IMR-90 (cell line): ENCODE data around the gene WDR91. TPM values are rescaled to one million over a fixed set of nuclear protein-coding genes. Genes with fewer than 3 reads are reported as not detected.
A peak's percentile ranks its signal among the peaks of the same experiment; 100 is the strongest.

ENCODE experiments used
- ATAC-seq: fragments of 200-7000 bp; cut with Tn5 transposase; 2 replicates; pipeline ENCODE4 v1.9.1; 2020; ENCODE audit warnings: low read depth, mild to moderate bottlenecking, moderate library complexity
- BruUV-seq: library from RNA; stranded (reverse); fragments of 400-500 nt; replicated peaks from 2 replicates; lab custom pipeline; 2021; lab: Mats Ljungman, UMichigan
- CTCF ChIA-PET: fragments of 300-600 bp; formaldehyde crosslinking; extraction: SDS; loops from one replicate; lab custom pipeline; 2021; ENCODE audit warnings: antibody characterized with exemption; lab: Yijun Ruan, JAX
- POLR2A ChIA-PET: fragments of 300-600 bp; sonication (Branson Sonifier 250); formaldehyde crosslinking; loops from one replicate; lab custom pipeline; 2022; ENCODE audit warnings: antibody characterized with exemption; ENCODE audit not compliant: unreplicated experiment; lab: Charles Lee
- DNase-seq: peaks from one replicate; pipeline ENCODE4 v3.0.0; 2013
- H2AFZ ChIP-seq: replicated peaks from 2 replicates; pipeline ENCODE3; 2013; ENCODE audit warnings: low read length, mild to moderate bottlenecking; ENCODE audit not compliant: poor library complexity
- H2AK5ac ChIP-seq: 2 replicates; pipeline ENCODE4 v1.6.1; 2013; ENCODE audit warnings: low read depth, low read length, inconsistent platforms
- H2AK9ac ChIP-seq: replicated peaks from 2 replicates; pipeline ENCODE3; 2013; ENCODE audit warnings: mild to moderate bottlenecking, low read depth, low read length, moderate library complexity; ENCODE audit not compliant: poor library complexity
- H2BK120ac ChIP-seq: 2 replicates; pipeline ENCODE4 v1.6.1; 2013; ENCODE audit warnings: low read depth, low read length, inconsistent platforms
- H2BK15ac ChIP-seq: 3 replicates; pipeline ENCODE4 v1.6.1; 2013; ENCODE audit warnings: low read depth, low read length, inconsistent platforms
- H2BK20ac ChIP-seq: 2 replicates; pipeline ENCODE4 v1.6.1; 2013; ENCODE audit warnings: low read depth, mild to moderate bottlenecking, inconsistent platforms, low read length, moderate library complexity
- H2BK5ac ChIP-seq: 2 replicates; pipeline ENCODE4 v1.6.1; 2013; ENCODE audit warnings: mild to moderate bottlenecking, low read depth, low read length, inconsistent platforms; ENCODE audit not compliant: poor library complexity, severe bottlenecking
- H3K14ac ChIP-seq: replicated peaks from 2 replicates; pipeline ENCODE4 v1.6.1; 2013; ENCODE audit warnings: low read depth, low read length, inconsistent platforms
- H3K18ac ChIP-seq: 2 replicates; pipeline ENCODE4 v1.6.1; 2013; ENCODE audit warnings: low read depth, low read length, control low read depth
- H3K23ac ChIP-seq: 2 replicates; pipeline ENCODE4 v1.6.1; 2013; ENCODE audit warnings: low read depth, low read length, inconsistent platforms
- H3K27ac ChIP-seq: 2 replicates; pipeline ENCODE4 v1.5.1; 2013; ENCODE audit warnings: mild to moderate bottlenecking, control low read depth, low read length; ENCODE audit not compliant: insufficient read depth
- H3K27me3 ChIP-seq: 2 replicates; pipeline ENCODE4 v1.6.1; 2013; ENCODE audit warnings: low read length; ENCODE audit not compliant: control insufficient read depth, insufficient read depth
- H3K36me3 ChIP-seq: 2 replicates; pipeline ENCODE4 v1.6.1; 2013; ENCODE audit warnings: low read length, mixed read lengths; ENCODE audit not compliant: control insufficient read depth, insufficient read depth
- H3K4ac ChIP-seq: 2 replicates; pipeline ENCODE4 v1.6.1; 2013; ENCODE audit warnings: low read depth, low read length, inconsistent platforms
- H3K4me1 ChIP-seq: 2 replicates; pipeline ENCODE4 v1.6.1; 2013; ENCODE audit warnings: low read length, mixed read lengths; ENCODE audit not compliant: control insufficient read depth, insufficient read depth
- H3K4me2 ChIP-seq: 2 replicates; pipeline ENCODE4 v1.6.1; 2013; ENCODE audit warnings: low read depth, mild to moderate bottlenecking, control low read depth, low read length, moderate library complexity
- H3K4me3 ChIP-seq: 2 replicates; pipeline ENCODE4 v1.5.1; 2013; ENCODE audit warnings: low read depth, mild to moderate bottlenecking, control low read depth, low read length, moderate library complexity; ENCODE audit not compliant: insufficient read depth
- H3K56ac ChIP-seq: 2 replicates; pipeline ENCODE4 v1.6.1; 2013; ENCODE audit warnings: low read length, inconsistent platforms; ENCODE audit not compliant: insufficient read depth; ENCODE audit errors: extremely low read depth
- H3K79me1 ChIP-seq, 2 experiments: 2 replicates each; pipeline ENCODE4 v1.6.1; 2013; ENCODE audit warnings: low read length in 2 of 2, inconsistent platforms in 1 of 2, low read depth in 1 of 2
- H3K9ac ChIP-seq: 2 replicates; pipeline ENCODE4 v1.6.1; 2013; ENCODE audit warnings: low read depth, low read length, control low read depth
- H3K9me1 ChIP-seq: 2 replicates; pipeline ENCODE4 v1.6.1; 2013; ENCODE audit warnings: low read length, inconsistent platforms; ENCODE audit not compliant: insufficient read depth
- H3K9me3 ChIP-seq: 2 replicates; pipeline ENCODE4 v1.6.1; 2013; ENCODE audit warnings: low read length; ENCODE audit not compliant: control insufficient read depth, insufficient read depth
- H4K20me1 ChIP-seq: 2 replicates; pipeline ENCODE4 v1.6.1; 2013; ENCODE audit warnings: low read length, inconsistent platforms; ENCODE audit not compliant: insufficient read depth
- H4K5ac ChIP-seq: 2 replicates; pipeline ENCODE4 v1.6.1; 2013; ENCODE audit warnings: mild to moderate bottlenecking, low read depth, low read length, control low read depth
- H4K8ac ChIP-seq, 2 experiments: 2 replicates each; pipeline ENCODE4 v1.6.1; 2013; ENCODE audit warnings: low read depth in 2 of 2, low read length in 2 of 2, control low read depth in 1 of 2, inconsistent platforms in 1 of 2
- H4K91ac ChIP-seq: 2 replicates; pipeline ENCODE4 v1.6.1; 2013; ENCODE audit warnings: low read depth, low read length, inconsistent platforms; ENCODE audit not compliant: insufficient read depth
- CEBPB ChIP-seq: IDR thresholded peaks from 2 replicates; pipeline ENCODE4 v1.6.1; 2012; ENCODE audit warnings: low read depth, low read length, improper control_type of control experiment
- CHD1 ChIP-seq: IDR thresholded peaks from 2 replicates; pipeline ENCODE4 v1.6.1; 2012; ENCODE audit warnings: low read depth, low read length, improper control_type of control experiment
- FOS ChIP-seq: fragments of 150-350 bp; IDR thresholded peaks from 2 replicates; pipeline ENCODE4 v1.6.1; 2016; ENCODE audit warnings: low read depth, low read length
- RFX5 ChIP-seq: IDR thresholded peaks from 2 replicates; pipeline ENCODE4 v1.8.0; 2012; ENCODE audit warnings: low read depth, mild to moderate bottlenecking, low read length, moderate library complexity
- WGBS, 2 experiments: methylation state at CpG; one replicate each; pipeline versions ENCODE4 v1.1.5 to v1.1.7; 2013; ENCODE audit warnings: missing lambda C conversion rate in 2 of 2; ENCODE audit not compliant: insufficient read length in 1 of 2; ENCODE audit errors: extremely low coverage in 2 of 2; 5-methylcytosine and 5-hydroxymethylcytosine counted together
- dilution Hi-C: fragments of 300-500 bp; cut with HindIII; formaldehyde crosslinking; loops from one replicate; pipeline ENCODE4 v1.14.3; 2018; ENCODE audit warnings: low sequenced_read_pairs; ENCODE audit not compliant: unreplicated experiment
- in situ Hi-C: fragments of 300-500 bp; cut with MboI; formaldehyde crosslinking; loops from 3 replicates; pipeline ENCODE4 v1.14.3; 2019; ENCODE audit warnings: low sequenced_read_pairs, inconsistent platforms, mixed read lengths
- intact Hi-C: fragments of 100-400 bp; cut with micrococcal nuclease; formaldehyde crosslinking; loops from 2 replicates; pipeline ENCODE4 v1.10.0; 2022
- polyA plus RNA-seq, 3 experiments: library from polyadenylated mRNA; depleted of rRNA; stranded (reverse); fragments of >200 nt; gene quantifications; 2 replicates each; pipeline ENCODE4 v1.2.3, GENCODE V29; 2012; ENCODE audit warnings: low replicate concordance in 1 of 3
- total RNA-seq: library from RNA; depleted of rRNA; stranded (reverse); fragments of >200 nt; gene quantifications from 2 replicates; pipeline ENCODE4 v1.2.3, GENCODE V29; 2012
- TF ChIP-seq, protein P1 (sequence below): fragments of 150-350 bp; IDR thresholded peaks from 2 replicates; pipeline ENCODE4 v1.6.1; 2017; ENCODE audit warnings: mild to moderate bottlenecking, antibody characterized with exemption, low read length, low read depth
- TF ChIP-seq, protein P2 (sequence below): fragments of 150-350 bp; IDR thresholded peaks from 2 replicates; pipeline ENCODE4 v1.6.1; 2016; ENCODE audit warnings: low read depth, mild to moderate bottlenecking, low read length, moderate library complexity, borderline replicate concordance

WDR91 gene
- total and polyA plus RNA-seq, 2 of the 4 experiments (the other 2 are of a cell fraction), result 5.2 to 10.3 TPM

DNA sequence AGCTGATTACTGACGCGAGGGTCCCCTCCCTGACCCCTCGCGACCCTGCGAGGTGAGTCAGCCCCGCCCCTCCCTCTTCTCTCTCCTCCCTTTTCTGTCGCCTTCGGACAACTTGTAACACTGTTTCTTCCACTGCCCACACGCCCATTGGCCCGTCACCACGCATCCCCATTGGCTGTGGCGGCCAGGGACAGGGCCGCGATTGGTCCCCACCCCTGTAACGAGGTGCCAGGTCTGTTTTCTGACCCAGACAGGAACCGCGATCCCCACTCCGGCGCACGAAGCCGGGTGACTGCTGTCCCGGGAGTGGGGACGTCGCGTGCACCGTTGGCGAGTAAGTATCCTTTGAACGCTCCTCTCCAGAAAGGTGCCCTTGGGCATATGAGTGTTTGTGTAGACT, 22.2 kb upstream of the WDR91 start, which contains the start of gene STRA8:
TSS of gene STRA8 (plus strand) at position 269 of the 400 bp plus-strand sequence. CDS start 6,687 bp downstream, outside the sequence.
- no peak within 1 kb of the TSS for H2BK120ac ChIP-seq
- H3K4me1 ChIP-seq, result no peaks in the 10 kb centered on the region
- no peaks in the 10 kb centered on the region for H3K9me3 ChIP-seq
- no TSS peak for BruUV-seq
- no peak for TF ChIP-seq RFX5
- no peak for TF ChIP-seq CEBPB
- TF ChIP-seq, protein P1, sequence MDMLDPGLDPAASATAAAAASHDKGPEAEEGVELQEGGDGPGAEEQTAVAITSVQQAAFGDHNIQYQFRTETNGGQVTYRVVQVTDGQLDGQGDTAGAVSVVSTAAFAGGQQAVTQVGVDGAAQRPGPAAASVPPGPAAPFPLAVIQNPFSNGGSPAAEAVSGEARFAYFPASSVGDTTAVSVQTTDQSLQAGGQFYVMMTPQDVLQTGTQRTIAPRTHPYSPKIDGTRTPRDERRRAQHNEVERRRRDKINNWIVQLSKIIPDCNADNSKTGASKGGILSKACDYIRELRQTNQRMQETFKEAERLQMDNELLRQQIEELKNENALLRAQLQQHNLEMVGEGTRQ, result no peak
- no peak for TF ChIP-seq CHD1
- no peak for TF ChIP-seq FOS
- TF ChIP-seq, protein P2, sequence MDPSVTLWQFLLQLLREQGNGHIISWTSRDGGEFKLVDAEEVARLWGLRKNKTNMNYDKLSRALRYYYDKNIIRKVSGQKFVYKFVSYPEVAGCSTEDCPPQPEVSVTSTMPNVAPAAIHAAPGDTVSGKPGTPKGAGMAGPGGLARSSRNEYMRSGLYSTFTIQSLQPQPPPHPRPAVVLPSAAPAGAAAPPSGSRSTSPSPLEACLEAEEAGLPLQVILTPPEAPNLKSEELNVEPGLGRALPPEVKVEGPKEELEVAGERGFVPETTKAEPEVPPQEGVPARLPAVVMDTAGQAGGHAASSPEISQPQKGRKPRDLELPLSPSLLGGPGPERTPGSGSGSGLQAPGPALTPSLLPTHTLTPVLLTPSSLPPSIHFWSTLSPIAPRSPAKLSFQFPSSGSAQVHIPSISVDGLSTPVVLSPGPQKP, result no peak
- POLR2A ChIA-PET, result no interaction called here
- no peaks in the 10 kb centered on the region for H3K9me1 ChIP-seq
- no peak within 1 kb of the TSS for H2AK5ac ChIP-seq
- no peak within 1 kb of the TSS for H3K56ac ChIP-seq
- no peak within 1 kb of the TSS for H2BK15ac ChIP-seq
- no peak within 1 kb of the TSS for H3K14ac ChIP-seq
- no peak within 1 kb of the TSS for H3K18ac ChIP-seq
- H3K36me3 ChIP-seq, result no peaks in the 10 kb centered on the region
- no peak within 1 kb of the TSS for H4K91ac ChIP-seq
- H3K27me3 ChIP-seq, result peaks cover 1% of the 10 kb centered on the region
- H3K4ac ChIP-seq, result no peak within 1 kb of the TSS
- no peak within 1 kb of the TSS for H4K5ac ChIP-seq
- H2BK5ac ChIP-seq, result no peak within 1 kb of the TSS
- peak within 1 kb of the TSS; percentile 21 for H2AFZ ChIP-seq
- no peak within 1 kb of the TSS for H3K23ac ChIP-seq
- dilution Hi-C loops, result no loop called here
- no peak within 1 kb of the TSS for H3K4me3 ChIP-seq
- DNase-seq (no peak), ATAC-seq (no peak)
- H2BK20ac ChIP-seq, result no peak within 1 kb of the TSS
- H4K20me1 ChIP-seq, result no peaks in the 10 kb centered on the region
- H3K9ac ChIP-seq, result no peak within 1 kb of the TSS
- no peak within 1 kb of the TSS for H3K4me2 ChIP-seq
- in situ Hi-C loops, result no loop called here
- no peak within 1 kb of the TSS for H3K27ac ChIP-seq
- intact Hi-C loops, result no loop called here
- H2AK9ac ChIP-seq, result no peak within 1 kb of the TSS
- 87% methylated on average over 13 of the region's 28 CpGs; no CpG with 5 or more reads in 1 of the 2 experiments for WGBS, 2 experiments
- H3K79me1 ChIP-seq, result no peaks in the 10 kb centered on the region
- CTCF ChIA-PET, result no interaction called here
- H4K8ac ChIP-seq, result no peak within 1 kb of the TSS
